HepG2 (cell line): ENCODE results near the gene ARHGEF38.
"Not testable (repeated sequence)": the region's sequence is repeated elsewhere in the genome, so short reads cannot be mapped to it uniquely, and the experiment has no call there.

ENCODE experiments used
- SP4 ChIP-seq: sonication (generic); formaldehyde crosslinking; IDR thresholded peaks from 2 replicates; pipeline ENCODE4 v1.8.1; 2023; ENCODE audit warnings: mild to moderate bottlenecking, missing genetic modification reagents
- TCF7 ChIP-seq: sonication (generic); IDR thresholded peaks from 2 replicates; pipeline ENCODE4 v1.6.1; 2016; ENCODE audit warnings: antibody characterized with exemption, low read depth
- TF ChIP-seq, protein P1 (sequence below): sonication (generic); formaldehyde crosslinking; IDR thresholded peaks from one replicate; pipeline ENCODE4 v1.5.1; 2020; ENCODE audit warnings: mild to moderate bottlenecking, missing genetic modification reagents; ENCODE audit errors: not compliant biosample characterization
- TF ChIP-seq, protein P2 (sequence below): sonication (generic); formaldehyde crosslinking; IDR thresholded peaks from 2 replicates; pipeline ENCODE4 v1.5.1; 2020; ENCODE audit warnings: missing genetic modification reagents, mild to moderate bottlenecking, borderline replicate concordance
- TF ChIP-seq, protein P3 (sequence below): sonication (generic); formaldehyde crosslinking; IDR thresholded peaks from 2 replicates; pipeline ENCODE4 v1.5.0; 2020; ENCODE audit warnings: mild to moderate bottlenecking, missing genetic modification reagents, moderate library complexity

DNA sequence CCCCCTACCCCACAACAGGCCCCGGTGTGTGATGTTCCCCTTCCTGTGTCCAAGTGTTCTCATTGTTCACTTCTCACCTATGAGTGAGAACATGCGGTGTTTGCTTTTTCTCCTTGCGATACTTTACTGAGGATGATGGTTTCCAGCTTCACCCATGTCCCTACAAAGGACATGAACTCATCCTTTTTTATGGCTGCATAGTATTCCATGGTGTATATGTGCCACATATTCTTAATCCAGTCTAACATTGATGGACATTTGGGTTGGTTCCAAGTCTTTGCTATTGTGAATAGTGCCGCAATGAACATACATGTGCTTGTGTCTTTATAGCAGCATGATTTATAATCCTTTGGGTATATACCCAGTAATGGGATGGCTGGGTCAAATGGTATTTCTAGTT is 177.5 kb downstream of the ARHGEF38 start:
- not testable (repeated sequence) for TF ChIP-seq TCF7, SP4
- TF ChIP-seq, protein P1, sequence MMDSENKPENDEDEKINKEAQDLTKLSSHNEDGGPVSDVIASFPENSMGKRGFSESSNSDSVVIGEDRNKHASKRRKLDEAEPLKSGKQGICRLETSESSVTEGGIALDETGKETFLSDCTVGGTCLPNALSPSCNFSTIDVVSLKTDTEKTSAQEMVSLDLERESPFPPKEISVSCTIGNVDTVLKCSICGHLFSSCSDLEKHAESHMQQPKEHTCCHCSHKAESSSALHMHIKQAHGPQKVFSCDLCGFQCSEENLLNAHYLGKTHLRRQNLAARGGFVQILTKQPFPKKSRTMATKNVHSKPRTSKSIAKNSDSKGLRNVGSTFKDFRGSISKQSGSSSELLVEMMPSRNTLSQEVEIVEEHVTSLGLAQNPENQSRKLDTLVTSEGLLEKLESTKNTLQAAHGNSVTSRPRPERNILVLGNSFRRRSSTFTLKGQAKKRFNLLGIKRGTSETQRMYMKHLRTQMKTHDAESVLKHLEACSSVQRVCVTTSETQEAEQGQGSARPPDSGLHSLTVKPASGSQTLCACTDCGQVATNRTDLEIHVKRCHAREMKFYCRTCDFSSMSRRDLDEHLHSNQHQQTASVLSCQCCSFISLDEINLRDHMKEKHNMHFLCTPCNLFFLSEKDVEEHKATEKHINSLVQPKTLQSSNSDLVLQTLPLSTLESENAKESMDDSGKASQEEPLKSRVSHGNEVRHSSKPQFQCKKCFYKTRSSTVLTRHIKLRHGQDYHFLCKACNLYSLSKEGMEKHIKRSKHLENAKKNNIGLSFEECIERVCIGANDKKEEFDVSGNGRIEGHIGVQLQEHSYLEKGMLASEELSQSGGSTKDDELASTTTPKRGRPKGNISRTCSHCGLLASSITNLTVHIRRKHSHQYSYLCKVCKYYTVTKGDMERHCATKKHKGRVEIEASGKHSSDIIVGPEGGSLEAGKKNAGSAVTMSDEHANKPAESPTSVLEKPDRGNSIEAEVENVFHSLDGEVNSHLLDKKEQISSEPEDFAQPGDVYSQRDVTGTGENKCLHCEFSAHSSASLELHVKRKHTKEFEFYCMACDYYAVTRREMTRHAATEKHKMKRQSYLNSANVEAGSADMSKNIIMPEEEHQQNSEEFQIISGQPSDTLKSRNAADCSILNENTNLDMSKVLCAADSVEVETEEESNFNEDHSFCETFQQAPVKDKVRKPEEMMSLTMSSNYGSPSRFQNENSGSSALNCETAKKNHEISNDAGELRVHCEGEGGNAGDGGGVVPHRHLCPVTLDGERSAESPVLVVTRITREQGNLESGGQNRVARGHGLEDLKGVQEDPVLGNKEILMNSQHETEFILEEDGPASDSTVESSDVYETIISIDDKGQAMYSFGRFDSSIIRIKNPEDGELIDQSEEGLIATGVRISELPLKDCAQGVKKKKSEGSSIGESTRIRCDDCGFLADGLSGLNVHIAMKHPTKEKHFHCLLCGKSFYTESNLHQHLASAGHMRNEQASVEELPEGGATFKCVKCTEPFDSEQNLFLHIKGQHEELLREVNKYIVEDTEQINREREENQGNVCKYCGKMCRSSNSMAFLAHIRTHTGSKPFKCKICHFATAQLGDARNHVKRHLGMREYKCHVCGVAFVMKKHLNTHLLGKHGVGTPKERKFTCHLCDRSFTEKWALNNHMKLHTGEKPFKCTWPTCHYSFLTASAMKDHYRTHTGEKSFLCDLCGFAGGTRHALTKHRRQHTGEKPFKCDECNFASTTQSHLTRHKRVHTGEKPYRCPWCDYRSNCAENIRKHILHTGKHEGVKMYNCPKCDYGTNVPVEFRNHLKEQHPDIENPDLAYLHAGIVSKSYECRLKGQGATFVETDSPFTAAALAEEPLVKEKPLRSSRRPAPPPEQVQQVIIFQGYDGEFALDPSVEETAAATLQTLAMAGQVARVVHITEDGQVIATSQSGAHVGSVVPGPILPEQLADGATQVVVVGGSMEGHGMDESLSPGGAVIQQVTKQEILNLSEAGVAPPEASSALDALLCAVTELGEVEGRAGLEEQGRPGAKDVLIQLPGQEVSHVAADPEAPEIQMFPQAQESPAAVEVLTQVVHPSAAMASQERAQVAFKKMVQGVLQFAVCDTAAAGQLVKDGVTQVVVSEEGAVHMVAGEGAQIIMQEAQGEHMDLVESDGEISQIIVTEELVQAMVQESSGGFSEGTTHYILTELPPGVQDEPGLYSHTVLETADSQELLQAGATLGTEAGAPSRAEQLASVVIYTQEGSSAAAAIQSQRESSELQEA = not testable (repeated sequence)
- TF ChIP-seq, protein P2, sequence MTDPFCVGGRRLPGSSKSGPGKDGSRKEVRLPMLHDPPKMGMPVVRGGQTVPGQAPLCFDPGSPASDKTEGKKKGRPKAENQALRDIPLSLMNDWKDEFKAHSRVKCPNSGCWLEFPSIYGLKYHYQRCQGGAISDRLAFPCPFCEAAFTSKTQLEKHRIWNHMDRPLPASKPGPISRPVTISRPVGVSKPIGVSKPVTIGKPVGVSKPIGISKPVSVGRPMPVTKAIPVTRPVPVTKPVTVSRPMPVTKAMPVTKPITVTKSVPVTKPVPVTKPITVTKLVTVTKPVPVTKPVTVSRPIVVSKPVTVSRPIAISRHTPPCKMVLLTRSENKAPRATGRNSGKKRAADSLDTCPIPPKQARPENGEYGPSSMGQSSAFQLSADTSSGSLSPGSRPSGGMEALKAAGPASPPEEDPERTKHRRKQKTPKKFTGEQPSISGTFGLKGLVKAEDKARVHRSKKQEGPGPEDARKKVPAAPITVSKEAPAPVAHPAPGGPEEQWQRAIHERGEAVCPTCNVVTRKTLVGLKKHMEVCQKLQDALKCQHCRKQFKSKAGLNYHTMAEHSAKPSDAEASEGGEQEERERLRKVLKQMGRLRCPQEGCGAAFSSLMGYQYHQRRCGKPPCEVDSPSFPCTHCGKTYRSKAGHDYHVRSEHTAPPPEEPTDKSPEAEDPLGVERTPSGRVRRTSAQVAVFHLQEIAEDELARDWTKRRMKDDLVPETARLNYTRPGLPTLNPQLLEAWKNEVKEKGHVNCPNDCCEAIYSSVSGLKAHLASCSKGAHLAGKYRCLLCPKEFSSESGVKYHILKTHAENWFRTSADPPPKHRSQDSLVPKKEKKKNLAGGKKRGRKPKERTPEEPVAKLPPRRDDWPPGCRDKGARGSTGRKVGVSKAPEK (CRISPR knock-in tag) = not testable (repeated sequence)
- TF ChIP-seq, protein P3, sequence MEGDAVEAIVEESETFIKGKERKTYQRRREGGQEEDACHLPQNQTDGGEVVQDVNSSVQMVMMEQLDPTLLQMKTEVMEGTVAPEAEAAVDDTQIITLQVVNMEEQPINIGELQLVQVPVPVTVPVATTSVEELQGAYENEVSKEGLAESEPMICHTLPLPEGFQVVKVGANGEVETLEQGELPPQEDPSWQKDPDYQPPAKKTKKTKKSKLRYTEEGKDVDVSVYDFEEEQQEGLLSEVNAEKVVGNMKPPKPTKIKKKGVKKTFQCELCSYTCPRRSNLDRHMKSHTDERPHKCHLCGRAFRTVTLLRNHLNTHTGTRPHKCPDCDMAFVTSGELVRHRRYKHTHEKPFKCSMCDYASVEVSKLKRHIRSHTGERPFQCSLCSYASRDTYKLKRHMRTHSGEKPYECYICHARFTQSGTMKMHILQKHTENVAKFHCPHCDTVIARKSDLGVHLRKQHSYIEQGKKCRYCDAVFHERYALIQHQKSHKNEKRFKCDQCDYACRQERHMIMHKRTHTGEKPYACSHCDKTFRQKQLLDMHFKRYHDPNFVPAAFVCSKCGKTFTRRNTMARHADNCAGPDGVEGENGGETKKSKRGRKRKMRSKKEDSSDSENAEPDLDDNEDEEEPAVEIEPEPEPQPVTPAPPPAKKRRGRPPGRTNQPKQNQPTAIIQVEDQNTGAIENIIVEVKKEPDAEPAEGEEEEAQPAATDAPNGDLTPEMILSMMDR (CRISPR knock-in tag) = not testable (repeated sequence)
